ENCODE measurements around the gene RIC1. TPM values are rescaled to one million over a fixed set of nuclear protein-coding genes. Genes with fewer than 3 reads are reported as not detected.

The RIC1 gene
- total and polyA plus RNA-seq, 2 of the 13 experiments (the other 11 are each of a cell fraction or from before 2014, with no cell fraction given) = 18.2 to 19.0 TPM

DNA sequence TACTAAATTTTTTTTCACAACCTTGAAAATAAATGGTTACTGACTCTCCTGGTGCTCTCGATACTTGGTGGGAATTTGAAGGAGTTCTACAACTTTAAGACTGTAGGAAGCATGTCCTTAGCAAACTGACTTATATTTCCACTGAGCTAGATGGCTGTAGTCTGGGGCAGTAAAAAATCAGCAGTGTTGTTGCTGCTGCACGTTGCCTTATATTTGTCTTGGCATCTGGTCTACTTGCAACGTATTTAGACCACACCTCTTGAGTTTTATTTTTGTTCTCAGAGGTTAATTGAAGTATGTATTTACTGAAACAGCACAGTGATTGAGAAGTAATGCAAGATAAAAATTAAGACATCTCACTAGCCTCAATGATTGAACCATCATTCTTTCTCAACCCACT lies 127.7 kb downstream of the RIC1 start (continued):
- TF ChIP-seq, protein P1, sequence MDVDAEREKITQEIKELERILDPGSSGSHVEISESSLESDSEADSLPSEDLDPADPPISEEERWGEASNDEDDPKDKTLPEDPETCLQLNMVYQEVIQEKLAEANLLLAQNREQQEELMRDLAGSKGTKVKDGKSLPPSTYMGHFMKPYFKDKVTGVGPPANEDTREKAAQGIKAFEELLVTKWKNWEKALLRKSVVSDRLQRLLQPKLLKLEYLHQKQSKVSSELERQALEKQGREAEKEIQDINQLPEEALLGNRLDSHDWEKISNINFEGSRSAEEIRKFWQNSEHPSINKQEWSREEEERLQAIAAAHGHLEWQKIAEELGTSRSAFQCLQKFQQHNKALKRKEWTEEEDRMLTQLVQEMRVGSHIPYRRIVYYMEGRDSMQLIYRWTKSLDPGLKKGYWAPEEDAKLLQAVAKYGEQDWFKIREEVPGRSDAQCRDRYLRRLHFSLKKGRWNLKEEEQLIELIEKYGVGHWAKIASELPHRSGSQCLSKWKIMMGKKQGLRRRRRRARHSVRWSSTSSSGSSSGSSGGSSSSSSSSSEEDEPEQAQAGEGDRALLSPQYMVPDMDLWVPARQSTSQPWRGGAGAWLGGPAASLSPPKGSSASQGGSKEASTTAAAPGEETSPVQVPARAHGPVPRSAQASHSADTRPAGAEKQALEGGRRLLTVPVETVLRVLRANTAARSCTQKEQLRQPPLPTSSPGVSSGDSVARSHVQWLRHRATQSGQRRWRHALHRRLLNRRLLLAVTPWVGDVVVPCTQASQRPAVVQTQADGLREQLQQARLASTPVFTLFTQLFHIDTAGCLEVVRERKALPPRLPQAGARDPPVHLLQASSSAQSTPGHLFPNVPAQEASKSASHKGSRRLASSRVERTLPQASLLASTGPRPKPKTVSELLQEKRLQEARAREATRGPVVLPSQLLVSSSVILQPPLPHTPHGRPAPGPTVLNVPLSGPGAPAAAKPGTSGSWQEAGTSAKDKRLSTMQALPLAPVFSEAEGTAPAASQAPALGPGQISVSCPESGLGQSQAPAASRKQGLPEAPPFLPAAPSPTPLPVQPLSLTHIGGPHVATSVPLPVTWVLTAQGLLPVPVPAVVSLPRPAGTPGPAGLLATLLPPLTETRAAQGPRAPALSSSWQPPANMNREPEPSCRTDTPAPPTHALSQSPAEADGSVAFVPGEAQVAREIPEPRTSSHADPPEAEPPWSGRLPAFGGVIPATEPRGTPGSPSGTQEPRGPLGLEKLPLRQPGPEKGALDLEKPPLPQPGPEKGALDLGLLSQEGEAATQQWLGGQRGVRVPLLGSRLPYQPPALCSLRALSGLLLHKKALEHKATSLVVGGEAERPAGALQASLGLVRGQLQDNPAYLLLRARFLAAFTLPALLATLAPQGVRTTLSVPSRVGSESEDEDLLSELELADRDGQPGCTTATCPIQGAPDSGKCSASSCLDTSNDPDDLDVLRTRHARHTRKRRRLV (CRISPR knock-in tag; IDR thresholded peaks at IDR 0.05) = no peak
- TF ChIP-seq FIP1L1 (IDR thresholded peaks at IDR 0.05; ENCODE audit: borderline replicate concordance, insufficient read depth, low read depth, low read length) = no peak
- no peak for TF ChIP-seq GTF2F1 (IDR thresholded peaks at IDR 0.05; ENCODE audit: low read length)
- TF ChIP-seq BORCS8-MEF2B (CRISPR knock-in tag; IDR thresholded peaks at IDR 0.05) = no peak
- no peak for TF ChIP-seq TRIM24 (CRISPR knock-in tag; IDR thresholded peaks at IDR 0.05)
- TF ChIP-seq RFXANK (CRISPR knock-in tag; IDR thresholded peaks at IDR 0.05) = no peak

DNA sequence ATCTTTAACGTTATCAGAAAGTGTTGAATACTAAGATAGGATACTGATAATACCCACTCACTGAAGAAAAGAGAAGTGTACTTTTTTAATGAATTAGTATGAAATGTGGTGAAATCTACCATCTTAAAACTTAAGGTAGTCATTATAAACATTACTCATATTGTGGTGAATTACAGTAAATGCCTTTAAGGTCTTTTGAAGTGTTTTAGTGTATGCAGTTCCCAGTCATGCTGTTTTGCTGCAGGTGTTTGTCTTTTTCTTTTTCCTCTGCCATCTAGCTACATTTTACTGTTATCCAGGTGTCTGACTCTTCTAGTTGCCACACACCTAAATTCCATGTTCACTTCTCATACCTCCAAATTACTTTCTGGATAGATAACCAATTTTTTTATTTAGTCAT lies 131.4 kb downstream of the RIC1 start:
- intact Hi-C loops (cut with micrococcal nuclease; ENCODE audit: unreplicated experiment) = no loop called here
- Histone ChIP-seq H3K79me2 (ENCODE audit: insufficient read depth, low read length) (no peaks in the 10 kb centered on the region), H3K27me3 (ENCODE audit: control insufficient read depth in 1 of 2, insufficient read depth in 2 of 2, low read length in 2 of 2) (no peaks in the 10 kb centered on the region), H3K9ac (ENCODE audit: insufficient read depth, low read depth, low read length) (no peak overlapping the region), H4K20me1 (ENCODE audit: insufficient read depth, low read length) (no peaks in the 10 kb centered on the region), H3K36me3 (replicated peaks in 1 of 2; ENCODE audit: control insufficient read depth in 1 of 2, insufficient read depth in 2 of 2, low read length in 2 of 2) (peaks cover 5 to 41% of the 10 kb centered on the region in 2 experiments), H3K4me2 (ENCODE audit: low read depth, low read length) (no peak overlapping the region), H3K27ac (ENCODE audit: extremely low read length, insufficient read depth, low read length) (no peak overlapping the region), H3K9me3 (ENCODE audit: low read length) (no peaks in the 10 kb centered on the region), H2AFZ (ENCODE audit: low read length) (no peak overlapping the region), H3K4me1 (ENCODE audit: insufficient read depth, low read length) (no peaks in the 10 kb centered on the region), H3K4me3 (replicated peaks in 1 of 3; ENCODE audit: insufficient read depth in 1 of 3, low read depth in 2 of 3, low read length in 3 of 3) (no peak overlapping the region)
- DNase-seq (ENCODE audit: low spot score) (no peak), ATAC-seq (no peak), FAIRE-seq (no peak)
- ChIA-PET POLR2A (no interaction called here), CTCF (ENCODE audit: low intra/inter-chr PET ratio, low total read pairs) (no interaction called here)
- 94% methylated on average over 1 of the region's 1 CpG for WGBS (ENCODE audit: low lambda C conversion rate)
- in situ Hi-C loops (cut with HindIII; ENCODE audit: extremely low pct_ligation_motif_present, low pct_unique_long_range_greater_than_20kb) = no loop called here
- TF ChIP-seq THAP11 (CRISPR knock-in tag; IDR thresholded peaks at IDR 0.05) (no peak), POLR2AphosphoS5 (IDR thresholded peaks at IDR 0.05; ENCODE audit: low read depth, low read length) (no peak), FOXA3 (CRISPR knock-in tag; IDR thresholded peaks at IDR 0.05) (no peak), ZNF639 (CRISPR knock-in tag; conservative IDR thresholded peaks at IDR 0.05) (no peak), HNF4G (IDR thresholded peaks at IDR 0.05; ENCODE audit: borderline replicate concordance, low read depth, low read length) (no peak), HNF4G (CRISPR knock-in tag; IDR thresholded peaks at IDR 0.05; ENCODE audit: borderline replicate concordance, low read depth) (no peak), ZNF607 (CRISPR knock-in tag; IDR thresholded peaks at IDR 0.05; ENCODE audit: borderline replicate concordance) (no peak)
- TF ChIP-seq, protein P2, sequence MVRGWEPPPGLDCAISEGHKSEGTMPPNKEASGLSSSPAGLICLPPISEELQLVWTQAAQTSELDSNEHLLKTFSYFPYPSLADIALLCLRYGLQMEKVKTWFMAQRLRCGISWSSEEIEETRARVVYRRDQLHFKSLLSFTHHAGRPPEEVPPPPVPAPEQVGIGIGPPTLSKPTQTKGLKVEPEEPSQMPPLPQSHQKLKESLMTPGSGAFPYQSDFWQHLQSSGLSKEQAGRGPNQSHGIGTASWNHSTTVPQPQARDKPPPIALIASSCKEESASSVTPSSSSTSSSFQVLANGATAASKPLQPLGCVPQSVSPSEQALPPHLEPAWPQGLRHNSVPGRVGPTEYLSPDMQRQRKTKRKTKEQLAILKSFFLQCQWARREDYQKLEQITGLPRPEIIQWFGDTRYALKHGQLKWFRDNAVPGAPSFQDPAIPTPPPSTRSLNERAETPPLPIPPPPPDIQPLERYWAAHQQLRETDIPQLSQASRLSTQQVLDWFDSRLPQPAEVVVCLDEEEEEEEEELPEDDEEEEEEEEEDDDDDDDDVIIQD (CRISPR knock-in tag; IDR thresholded peaks at IDR 0.05; ENCODE audit: low read depth) = no peak
- TF ChIP-seq, protein P3, sequence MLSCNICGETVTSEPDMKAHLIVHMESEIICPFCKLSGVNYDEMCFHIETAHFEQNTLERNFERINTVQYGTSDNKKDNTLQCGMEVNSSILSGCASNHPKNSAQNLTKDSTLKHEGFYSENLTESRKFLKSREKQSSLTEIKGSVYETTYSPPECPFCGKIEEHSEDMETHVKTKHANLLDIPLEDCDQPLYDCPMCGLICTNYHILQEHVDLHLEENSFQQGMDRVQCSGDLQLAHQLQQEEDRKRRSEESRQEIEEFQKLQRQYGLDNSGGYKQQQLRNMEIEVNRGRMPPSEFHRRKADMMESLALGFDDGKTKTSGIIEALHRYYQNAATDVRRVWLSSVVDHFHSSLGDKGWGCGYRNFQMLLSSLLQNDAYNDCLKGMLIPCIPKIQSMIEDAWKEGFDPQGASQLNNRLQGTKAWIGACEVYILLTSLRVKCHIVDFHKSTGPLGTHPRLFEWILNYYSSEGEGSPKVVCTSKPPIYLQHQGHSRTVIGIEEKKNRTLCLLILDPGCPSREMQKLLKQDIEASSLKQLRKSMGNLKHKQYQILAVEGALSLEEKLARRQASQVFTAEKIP (CRISPR knock-in tag; IDR thresholded peaks at IDR 0.05; ENCODE audit: borderline replicate concordance) = no peak
- no TSS peak for BruUV-seq (replicated peaks)
